HG03196 (cell line): Measurements from ENCODE around the gene HDAC11.
"Not testable (repeated sequence)": the region's sequence is repeated elsewhere in the genome, so short reads cannot be mapped to it uniquely, and the experiment has no call there.

ENCODE experiments used
- ATAC-seq: cut with Tn5 transposase; IDR thresholded peaks from one replicate; pipeline ENCODE4 v1.9.1; 2021; ENCODE audit not compliant: unreplicated experiment

Gene HDAC11

GRCh38 chr3:13479582-13480339 is at the start of gene HDAC11:
Gene HDAC11, plus strand, starts transcription at chr3:13480306. Its CDS starts 42 bp downstream, at chr3:13480348.
- peak; percentile 97 for ATAC-seq

- ATAC-seq: not testable (repeated sequence)
These were observed 49.7 kb upstream of the HDAC11 start for GRCh38 chr3:13430411-13430875.

- ATAC-seq: no peak
These were observed 48.0 kb upstream of the HDAC11 start for GRCh38 chr3:13432093-13432492.

- ATAC-seq: no peak
These were observed 46.2 kb upstream of the HDAC11 start for GRCh38 chr3:13433912-13434311.

- not testable (repeated sequence) for ATAC-seq
These were observed 43.9 kb upstream of the HDAC11 start for GRCh38 chr3:13436213-13436612.

GRCh38 chr3:13440204-13440817 is 39.8 kb upstream of the HDAC11 start:
- ATAC-seq: no peak

- not testable (repeated sequence) for ATAC-seq
These were observed 37.2 kb upstream of the HDAC11 start for GRCh38 chr3:13442882-13443281.

- ATAC-seq: peak; percentile 4
These were observed 28.8 kb upstream of the HDAC11 start for GRCh38 chr3:13451301-13451673.

- ATAC-seq: peak; percentile 22
These were observed 27.4 kb upstream of the HDAC11 start for GRCh38 chr3:13452490-13453335.

GRCh38 chr3:13455644-13456043 is 24.5 kb upstream of the HDAC11 start:
- no peak for ATAC-seq

- ATAC-seq: no peak
These were observed 22.5 kb upstream of the HDAC11 start for GRCh38 chr3:13457593-13457992.

- no peak for ATAC-seq
These were observed 20.3 kb upstream of the HDAC11 start for GRCh38 chr3:13459605-13460340.

GRCh38 chr3:13460341-13460736 is 19.8 kb upstream of the HDAC11 start:
- no peak for ATAC-seq

- no peak for ATAC-seq
These were observed 18.7 kb upstream of the HDAC11 start for GRCh38 chr3:13461169-13462124.

GRCh38 chr3:13462125-13462629 is 17.9 kb upstream of the HDAC11 start:
- ATAC-seq: no peak

- no peak for ATAC-seq
These were observed 17.3 kb upstream of the HDAC11 start for GRCh38 chr3:13462822-13463221.

GRCh38 chr3:13463618-13464400 is 16.3 kb upstream of the HDAC11 start:
- no peak for ATAC-seq

GRCh38 chr3:13465236-13465873 is 14.8 kb upstream of the HDAC11 start:
- ATAC-seq: no peak
